Effector memory CD8-positive, alpha-beta T cell (primary cell): ENCODE results near the gene GLTPD2.

Experiments used
- ATAC-seq: fragments of 150-1000 bp; cut with Tn5 transposase; replicated peaks from 2 replicates; pipeline ENCODE4 v1.10.0; 2021; ENCODE audit warnings: mild to moderate bottlenecking, moderate library complexity
- DNase-seq, 3 experiments: peaks; one replicate each; pipeline ENCODE4 v3.0.0; 2021
- H3K27ac Mint-ChIP-seq, 2 donors: one replicate each; pipeline ENCODE4 v1.8.0; 2022; ENCODE audit warnings: mild to moderate bottlenecking in 2 of 2, mixed read lengths in 2 of 2, moderate library complexity in 2 of 2
- H3K27me3 Mint-ChIP-seq, 2 donors: one replicate each; pipeline ENCODE4 v1.8.0; 2022; ENCODE audit warnings: mixed read lengths in 2 of 2
- H3K36me3 Mint-ChIP-seq: one replicate; pipeline ENCODE4 v1.8.0; 2022; ENCODE audit warnings: mild to moderate bottlenecking, moderate library complexity, mixed read lengths; ENCODE audit not compliant: insufficient read depth
- H3K4me1 Mint-ChIP-seq, 2 donors: one replicate each; pipeline ENCODE4 v1.8.0; 2022; ENCODE audit warnings: low read depth in 2 of 2, mixed read lengths in 2 of 2
- H3K4me3 Mint-ChIP-seq, 2 donors: one replicate each; pipeline ENCODE4 v1.8.0; 2022; ENCODE audit warnings: mild to moderate bottlenecking in 2 of 2, mixed read lengths in 2 of 2, moderate library complexity in 2 of 2
- H3K9me3 Mint-ChIP-seq, 2 donors: one replicate each; pipeline ENCODE4 v1.8.0; 2022; ENCODE audit warnings: mixed read lengths in 2 of 2
- total RNA-seq, 9 experiments: gene quantifications; one replicate each; lab custom pipeline; 2026; lab: John Stamatoyannopoulos, UW

Gene GLTPD2
- total RNA-seq: 0 to 0.63 (median 0.06) reads per million in 9 experiments

GRCh38 chr17:4788807-4789700 is at the start of gene GLTPD2:
GLTPD2 (plus strand) TSS chr17:4788964; CDS start chr17:4789012, 48 bp downstream.
- H3K9me3 Mint-ChIP-seq: no peaks in the 10 kb centered on the region
- ATAC-seq (no peak), DNase-seq (no peak)
- H3K36me3 Mint-ChIP-seq: peaks cover 5% of the 10 kb centered on the region
- H3K27me3 Mint-ChIP-seq: peaks cover 16 to 39% of the 10 kb centered on the region in 2 donors
- H3K27ac Mint-ChIP-seq: peak within 1 kb of the TSS; percentile 94 to 95
- H3K4me3 Mint-ChIP-seq: peak within 1 kb of the TSS; percentile 91
- H3K4me1 Mint-ChIP-seq: peaks cover 14 to 18% of the 10 kb centered on the region in 2 donors

- peaks cover 8% of the 10 kb centered on the region for H3K36me3 Mint-ChIP-seq
- H3K27ac Mint-ChIP-seq: peak within 1 kb of the TSS; percentile 56 to 87
- peaks cover 15 to 18% of the 10 kb centered on the region in 2 donors for H3K4me1 Mint-ChIP-seq
- DNase-seq (peak; percentile 57 to 65 (median 61)), ATAC-seq (peak; percentile 81)
- peaks cover 13 to 44% of the 10 kb centered on the region in 2 donors for H3K27me3 Mint-ChIP-seq
- H3K4me3 Mint-ChIP-seq: peak within 1 kb of the TSS; percentile 84 to 90
- no peaks in the 10 kb centered on the region for H3K9me3 Mint-ChIP-seq
Observed at GRCh38 chr17:4739122-4740024, 49.4 kb upstream of the GLTPD2 start, which contains the start of the genes CXCL16 and ZMYND15. CXCL16 (minus strand) TSS chr17:4739928; CDS start chr17:4739339, 589 bp downstream. ZMYND15 (plus strand) TSS chr17:4739833; CDS start chr17:4740549, 716 bp downstream.

- Mint-ChIP-seq H3K27ac (peak overlapping the region; percentile 56 to 76), H3K27me3 (peaks cover 14 to 48% of the 10 kb centered on the region in 2 donors)
Observed at GRCh38 chr17:4740025-4740351, 48.8 kb upstream of the GLTPD2 start.

GRCh38 chr17:4740584-4740983 is 48.2 kb upstream of the GLTPD2 start:
- Mint-ChIP-seq H3K4me3 (peak overlapping the region; percentile 81 to 90), H3K9me3 (no peaks in the 10 kb centered on the region), H3K27me3 (peaks cover 20 to 53% of the 10 kb centered on the region in 2 donors), H3K4me1 (peaks cover 15 to 24% of the 10 kb centered on the region in 2 donors), H3K36me3 (peaks cover 8% of the 10 kb centered on the region), H3K27ac (peak overlapping the region; percentile 56 to 76)
- ATAC-seq: no peak
- DNase-seq: no peak

More at GRCh38 chr17:4740025-4740351, 48.8 kb upstream of the GLTPD2 start:
- Mint-ChIP-seq H3K4me1 (peaks cover 15 to 19% of the 10 kb centered on the region in 2 donors), H3K9me3 (no peaks in the 10 kb centered on the region), H3K4me3 (peak overlapping the region; percentile 81 to 90), H3K36me3 (peaks cover 8% of the 10 kb centered on the region)
- no peak for DNase-seq
- ATAC-seq: no peak

- peaks cover 8% of the 10 kb centered on the region for H3K36me3 Mint-ChIP-seq
- H3K4me3 Mint-ChIP-seq: peak overlapping the region in 1 of 2 donors; percentile 6
- H3K9me3 Mint-ChIP-seq: no peaks in the 10 kb centered on the region
- no peak overlapping the region for H3K27ac Mint-ChIP-seq
- DNase-seq (no peak), ATAC-seq (no peak)
- H3K4me1 Mint-ChIP-seq: peaks cover 16 to 24% of the 10 kb centered on the region in 2 donors
- H3K27me3 Mint-ChIP-seq: peaks cover 22 to 55% of the 10 kb centered on the region in 2 donors
Observed at GRCh38 chr17:4741544-4741943, 47.2 kb upstream of the GLTPD2 start.

- Mint-ChIP-seq H3K27ac (no peak overlapping the region), H3K4me3 (no peak overlapping the region), H3K27me3 (peaks cover 25 to 55% of the 10 kb centered on the region in 2 donors), H3K9me3 (no peaks in the 10 kb centered on the region), H3K4me1 (peaks cover 19 to 24% of the 10 kb centered on the region in 2 donors), H3K36me3 (peaks cover 8% of the 10 kb centered on the region)
- no peak for DNase-seq
- no peak for ATAC-seq
Observed at GRCh38 chr17:4742133-4742532, 46.6 kb upstream of the GLTPD2 start.

GRCh38 chr17:4742629-4743028 is 46.1 kb upstream of the GLTPD2 start:
- H3K4me1 Mint-ChIP-seq: peaks cover 19 to 24% of the 10 kb centered on the region in 2 donors
- ATAC-seq (no peak), DNase-seq (no peak)
- no peak overlapping the region for H3K27ac Mint-ChIP-seq
- H3K4me3 Mint-ChIP-seq: no peak overlapping the region
- no peaks in the 10 kb centered on the region for H3K9me3 Mint-ChIP-seq
- H3K27me3 Mint-ChIP-seq: peaks cover 25 to 55% of the 10 kb centered on the region in 2 donors
- H3K36me3 Mint-ChIP-seq: peaks cover 8% of the 10 kb centered on the region

GRCh38 chr17:4743216-4743615 is 45.5 kb upstream of the GLTPD2 start:
- peaks cover 8% of the 10 kb centered on the region for H3K36me3 Mint-ChIP-seq
- H3K27ac Mint-ChIP-seq: no peak overlapping the region
- no peak overlapping the region for H3K4me3 Mint-ChIP-seq
- no peak for DNase-seq
- H3K9me3 Mint-ChIP-seq: no peaks in the 10 kb centered on the region
- ATAC-seq: no peak
- peaks cover 22 to 29% of the 10 kb centered on the region in 2 donors for H3K4me1 Mint-ChIP-seq
- peaks cover 31 to 56% of the 10 kb centered on the region in 2 donors for H3K27me3 Mint-ChIP-seq

- Mint-ChIP-seq H3K27me3 (peaks cover 37 to 57% of the 10 kb centered on the region in 2 donors), H3K4me1 (peaks cover 20 to 24% of the 10 kb centered on the region in 2 donors), H3K36me3 (peaks cover 4% of the 10 kb centered on the region), H3K4me3 (no peak overlapping the region), H3K27ac (no peak overlapping the region), H3K9me3 (no peaks in the 10 kb centered on the region)
- DNase-seq: no peak
- ATAC-seq: no peak
Observed at GRCh38 chr17:4743898-4744297, 44.9 kb upstream of the GLTPD2 start.

GRCh38 chr17:4744999-4745969 is 43.5 kb upstream of the GLTPD2 start:
- Mint-ChIP-seq H3K27me3 (peaks cover 40 to 60% of the 10 kb centered on the region in 2 donors), H3K27ac (no peak overlapping the region), H3K4me1 (peaks cover 15 to 16% of the 10 kb centered on the region in 2 donors), H3K9me3 (no peaks in the 10 kb centered on the region), H3K4me3 (no peak overlapping the region), H3K36me3 (no peaks in the 10 kb centered on the region)
- ATAC-seq (no peak), DNase-seq (no peak)

GRCh38 chr17:4747847-4748246 is 40.9 kb upstream of the GLTPD2 start:
- H3K4me3 Mint-ChIP-seq: peak overlapping the region; percentile 21 to 39
- DNase-seq: no peak
- no peaks in the 10 kb centered on the region for H3K36me3 Mint-ChIP-seq
- no peaks in the 10 kb centered on the region for H3K9me3 Mint-ChIP-seq
- peak; percentile 84 for ATAC-seq
- H3K27ac Mint-ChIP-seq: peak overlapping the region in 1 of 2 donors; percentile 6
- H3K27me3 Mint-ChIP-seq: peaks cover 48 to 61% of the 10 kb centered on the region in 2 donors
- peaks cover 14% of the 10 kb centered on the region in 2 donors for H3K4me1 Mint-ChIP-seq

GRCh38 chr17:4748686-4749085 is 40.1 kb upstream of the GLTPD2 start:
- peaks cover 14% of the 10 kb centered on the region in 2 donors for H3K4me1 Mint-ChIP-seq
- peaks cover 48 to 64% of the 10 kb centered on the region in 2 donors for H3K27me3 Mint-ChIP-seq
- no peaks in the 10 kb centered on the region for H3K9me3 Mint-ChIP-seq
- DNase-seq (no peak), ATAC-seq (no peak)
- H3K36me3 Mint-ChIP-seq: no peaks in the 10 kb centered on the region
- peak overlapping the region in 1 of 2 donors; percentile 30 for H3K4me3 Mint-ChIP-seq
- H3K27ac Mint-ChIP-seq: no peak overlapping the region
